Neural progenitor cell (in vitro differentiated cells): ENCODE measurements around the gene LIPN. TPM values are rescaled to one million over a fixed set of nuclear protein-coding genes. Genes with fewer than 3 reads are reported as not detected.

Experiments used
- DNase-seq: peaks from one replicate; pipeline ENCODE4 v3.0.0-alpha.2; 2016; ENCODE audit warnings: low spot score
- H2AFZ ChIP-seq: fragments of 200-600 bp; sonication (generic); replicated peaks from 2 replicates; pipeline ENCODE4 v1.6.1; 2016; ENCODE audit warnings: antibody characterized with exemption
- H3F3A ChIP-seq: fragments of 200-600 bp; sonication (generic); 2 replicates; pipeline ENCODE4 v1.6.1; 2016; ENCODE audit warnings: antibody characterized with exemption, low read depth
- H3K27ac ChIP-seq: fragments of 200-600 bp; sonication (generic); 2 replicates; pipeline ENCODE4 v1.5.1; 2016; ENCODE audit warnings: mild to moderate bottlenecking
- H3K27me3 ChIP-seq: fragments of 200-600 bp; sonication (generic); 2 replicates; pipeline ENCODE4 v1.6.1; 2016; ENCODE audit warnings: mild to moderate bottlenecking, moderate library complexity
- H3K36me3 ChIP-seq: fragments of 200-600 bp; sonication (generic); 2 replicates; pipeline ENCODE4 v1.5.1; 2016
- H3K4me1 ChIP-seq: fragments of 200-600 bp; sonication (generic); 2 replicates; pipeline ENCODE4 v1.6.1; 2016; ENCODE audit warnings: mixed run types
- H3K4me2 ChIP-seq: fragments of 200-600 bp; sonication (generic); 2 replicates; pipeline ENCODE4 v1.6.1; 2016
- H3K4me3 ChIP-seq: fragments of 200-600 bp; sonication (generic); 2 replicates; pipeline ENCODE4 v1.5.1; 2016
- H3K79me2 ChIP-seq: fragments of 200-600 bp; sonication (generic); 2 replicates; pipeline ENCODE4 v1.6.1; 2016; ENCODE audit warnings: low read depth
- H3K9ac ChIP-seq: fragments of 200-600 bp; sonication (generic); 2 replicates; pipeline ENCODE4 v1.6.1; 2016
- H3K9me3 ChIP-seq: fragments of 200-600 bp; sonication (generic); 2 replicates; pipeline ENCODE4 v1.5.1; 2016; ENCODE audit warnings: low read depth
- H4K20me1 ChIP-seq: fragments of 200-600 bp; sonication (generic); 2 replicates; pipeline ENCODE4 v1.6.1; 2016; ENCODE audit warnings: low read depth
- H3K27ac Mint-ChIP-seq: 3 replicates; pipeline ENCODE4 v1.8.0; 2021; ENCODE audit warnings: mixed read lengths
- H3K27me3 Mint-ChIP-seq: 2 replicates; pipeline ENCODE4 v1.8.0; 2022; ENCODE audit warnings: low read depth, mild to moderate bottlenecking, inconsistent platforms, moderate library complexity, mixed read lengths; ENCODE audit not compliant: insufficient read depth
- H3K36me3 Mint-ChIP-seq: 3 replicates; pipeline ENCODE4 v1.8.0; 2021; ENCODE audit warnings: mixed read lengths
- H3K4me1 Mint-ChIP-seq: 3 replicates; pipeline ENCODE4 v1.8.0; 2021; ENCODE audit warnings: mixed read lengths
- H3K4me3 Mint-ChIP-seq: 3 replicates; pipeline ENCODE4 v1.8.0; 2021; ENCODE audit warnings: mild to moderate bottlenecking, moderate library complexity, mixed read lengths
- H3K9me3 Mint-ChIP-seq: 3 replicates; pipeline ENCODE4 v1.8.0; 2020; ENCODE audit warnings: mixed read lengths
- CTCF ChIP-seq: fragments of 200-600 bp; sonication (generic); IDR thresholded peaks from 2 replicates; pipeline ENCODE4 v1.5.1; 2017; ENCODE audit warnings: antibody characterized with exemption, mild to moderate bottlenecking
- EZH2 ChIP-seq: fragments of 200-600 bp; sonication (generic); IDR thresholded peaks from 2 replicates; pipeline ENCODE4 v1.6.1; 2017; ENCODE audit warnings: antibody characterized with exemption, mild to moderate bottlenecking, moderate library complexity
- EZH2phosphoT487 ChIP-seq: fragments of 200-600 bp; sonication (generic); IDR thresholded peaks from 2 replicates; pipeline ENCODE4 v1.6.1; 2017; ENCODE audit warnings: antibody characterized with exemption
- total RNA-seq: library from RNA; depleted of rRNA; stranded (reverse); fragments of >200 nt; gene quantifications from 2 replicates; pipeline ENCODE4 v1.2.3, GENCODE V29; 2015; ENCODE audit warnings: low replicate concordance

LIPN gene
- total RNA-seq, 1 donor from 2014 or later: not detected

GRCh38 chr10:88786032-88786770 lies 26.4 kb downstream of the LIPN start:
- no peaks in the 10 kb centered on the region for H3K27me3 ChIP-seq
- no peaks in the 10 kb centered on the region for H3K4me1 ChIP-seq
- H3K9me3 ChIP-seq: no peaks in the 10 kb centered on the region
- H3K27ac ChIP-seq: no peak overlapping the region
- Mint-ChIP-seq H3K4me3 (no peak overlapping the region), H3K9me3 (no peaks in the 10 kb centered on the region), H3K4me1 (peaks cover 4% of the 10 kb centered on the region), H3K36me3 (no peaks in the 10 kb centered on the region), H3K27ac (no peak overlapping the region), H3K27me3 (no peaks in the 10 kb centered on the region)
- H3K9ac ChIP-seq: no peak overlapping the region
- H3K4me3 ChIP-seq: no peak overlapping the region
- TF ChIP-seq CTCF (no peak), EZH2phosphoT487 (no peak), EZH2 (no peak)
- H2AFZ ChIP-seq: no peak overlapping the region
- no peak for DNase-seq
- no peaks in the 10 kb centered on the region for H4K20me1 ChIP-seq
- H3K79me2 ChIP-seq: no peaks in the 10 kb centered on the region
- H3F3A ChIP-seq: no peaks in the 10 kb centered on the region
- H3K36me3 ChIP-seq: no peaks in the 10 kb centered on the region
- H3K4me2 ChIP-seq: no peak overlapping the region

GRCh38 chr10:88787463-88787862 lies 27.6 kb downstream of the LIPN start:
- Histone ChIP-seq H3K27me3 (no peaks in the 10 kb centered on the region), H3K4me3 (no peak overlapping the region), H3K27ac (no peak overlapping the region), H3F3A (no peaks in the 10 kb centered on the region), H2AFZ (no peak overlapping the region), H3K9ac (no peak overlapping the region), H3K36me3 (no peaks in the 10 kb centered on the region), H4K20me1 (no peaks in the 10 kb centered on the region), H3K4me1 (no peaks in the 10 kb centered on the region), H3K79me2 (no peaks in the 10 kb centered on the region), H3K9me3 (no peaks in the 10 kb centered on the region), H3K4me2 (no peak overlapping the region)
- Mint-ChIP-seq H3K9me3 (no peaks in the 10 kb centered on the region), H3K27ac (no peak overlapping the region), H3K4me1 (peaks cover 4% of the 10 kb centered on the region), H3K4me3 (no peak overlapping the region), H3K36me3 (no peaks in the 10 kb centered on the region), H3K27me3 (peaks cover 5% of the 10 kb centered on the region)
- no peak for DNase-seq
- no peak for TF ChIP-seq CTCF
- TF ChIP-seq EZH2: no peak

- Histone ChIP-seq H3K27ac (no peak overlapping the region), H4K20me1 (no peaks in the 10 kb centered on the region), H3K27me3 (no peaks in the 10 kb centered on the region), H3K9ac (no peak overlapping the region), H3K9me3 (no peaks in the 10 kb centered on the region), H3F3A (no peaks in the 10 kb centered on the region), H2AFZ (no peak overlapping the region), H3K36me3 (no peaks in the 10 kb centered on the region), H3K4me1 (no peaks in the 10 kb centered on the region), H3K79me2 (no peaks in the 10 kb centered on the region), H3K4me2 (no peak overlapping the region), H3K4me3 (no peak overlapping the region)
- H3K27ac Mint-ChIP-seq: peak overlapping the region; percentile 25
- peaks cover 5% of the 10 kb centered on the region for H3K27me3 Mint-ChIP-seq
- TF ChIP-seq CTCF: no peak
- no peak for TF ChIP-seq EZH2phosphoT487
- TF ChIP-seq EZH2: no peak
- H3K36me3 Mint-ChIP-seq: no peaks in the 10 kb centered on the region
- no peaks in the 10 kb centered on the region for H3K9me3 Mint-ChIP-seq
- DNase-seq: no peak
- H3K4me3 Mint-ChIP-seq: no peak overlapping the region
- H3K4me1 Mint-ChIP-seq: peaks cover 4% of the 10 kb centered on the region
Measured at GRCh38 chr10:88788924-88789323, 29.1 kb downstream of the LIPN start.
